ENCODE data around the gene RDH11.
A peak's percentile ranks its signal among the peaks of the same experiment; 100 is the strongest.
"Not testable (repeated sequence)": the region's sequence is repeated elsewhere in the genome, so short reads cannot be mapped to it uniquely, and the experiment has no call there.

RDH11 gene

DNA sequence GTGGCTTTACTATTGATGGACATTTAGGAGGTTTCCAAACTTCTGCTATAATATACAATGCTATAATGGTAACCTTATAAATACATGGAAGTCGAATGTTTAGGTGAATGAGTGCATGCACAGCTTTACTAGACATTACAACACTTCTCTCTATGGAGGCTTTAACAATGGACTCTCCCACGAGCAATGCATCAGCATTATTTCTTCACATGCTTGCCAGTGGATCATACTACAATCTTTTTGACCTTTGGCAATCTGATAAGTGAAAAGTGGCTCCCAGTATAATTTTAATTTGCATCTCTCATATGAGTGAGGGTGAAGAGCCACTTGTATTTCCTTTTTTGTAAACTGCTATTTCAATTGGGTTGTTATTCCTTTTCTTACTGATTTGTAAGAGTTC is 24.3 kb upstream of the RDH11 start:
- DNase-seq (ENCODE audit: low spot score): no peak
- no peak overlapping the region for H3K27ac ChIP-seq
- TF ChIP-seq, protein P1, sequence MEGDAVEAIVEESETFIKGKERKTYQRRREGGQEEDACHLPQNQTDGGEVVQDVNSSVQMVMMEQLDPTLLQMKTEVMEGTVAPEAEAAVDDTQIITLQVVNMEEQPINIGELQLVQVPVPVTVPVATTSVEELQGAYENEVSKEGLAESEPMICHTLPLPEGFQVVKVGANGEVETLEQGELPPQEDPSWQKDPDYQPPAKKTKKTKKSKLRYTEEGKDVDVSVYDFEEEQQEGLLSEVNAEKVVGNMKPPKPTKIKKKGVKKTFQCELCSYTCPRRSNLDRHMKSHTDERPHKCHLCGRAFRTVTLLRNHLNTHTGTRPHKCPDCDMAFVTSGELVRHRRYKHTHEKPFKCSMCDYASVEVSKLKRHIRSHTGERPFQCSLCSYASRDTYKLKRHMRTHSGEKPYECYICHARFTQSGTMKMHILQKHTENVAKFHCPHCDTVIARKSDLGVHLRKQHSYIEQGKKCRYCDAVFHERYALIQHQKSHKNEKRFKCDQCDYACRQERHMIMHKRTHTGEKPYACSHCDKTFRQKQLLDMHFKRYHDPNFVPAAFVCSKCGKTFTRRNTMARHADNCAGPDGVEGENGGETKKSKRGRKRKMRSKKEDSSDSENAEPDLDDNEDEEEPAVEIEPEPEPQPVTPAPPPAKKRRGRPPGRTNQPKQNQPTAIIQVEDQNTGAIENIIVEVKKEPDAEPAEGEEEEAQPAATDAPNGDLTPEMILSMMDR (IDR thresholded peaks at IDR 0.05): no peak
- H3K4me3 ChIP-seq: no peak overlapping the region

DNA sequence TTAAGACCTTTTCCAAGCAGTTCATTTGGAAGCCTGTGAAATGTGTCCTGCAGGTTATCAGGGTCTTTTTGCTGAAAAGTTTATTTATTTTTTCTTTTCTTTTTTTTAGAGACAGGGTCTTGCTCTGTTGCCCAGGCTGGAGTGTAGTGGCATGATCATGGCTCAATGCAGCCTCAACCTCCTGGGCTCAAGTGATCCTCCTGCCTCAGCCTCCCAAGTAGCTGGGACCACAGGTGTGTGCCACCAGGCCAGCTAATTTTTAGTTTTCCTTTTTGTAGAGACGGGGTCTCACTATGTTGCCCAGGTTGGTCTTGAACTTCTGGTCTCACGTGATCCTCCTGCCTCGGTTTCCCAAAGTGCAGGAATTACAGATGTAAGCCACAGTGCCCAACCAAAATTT is 23.8 kb upstream of the RDH11 start:
- not testable (repeated sequence) for H3K27ac ChIP-seq; H3K4me3 ChIP-seq; DNase-seq (ENCODE audit: low spot score)

DNA sequence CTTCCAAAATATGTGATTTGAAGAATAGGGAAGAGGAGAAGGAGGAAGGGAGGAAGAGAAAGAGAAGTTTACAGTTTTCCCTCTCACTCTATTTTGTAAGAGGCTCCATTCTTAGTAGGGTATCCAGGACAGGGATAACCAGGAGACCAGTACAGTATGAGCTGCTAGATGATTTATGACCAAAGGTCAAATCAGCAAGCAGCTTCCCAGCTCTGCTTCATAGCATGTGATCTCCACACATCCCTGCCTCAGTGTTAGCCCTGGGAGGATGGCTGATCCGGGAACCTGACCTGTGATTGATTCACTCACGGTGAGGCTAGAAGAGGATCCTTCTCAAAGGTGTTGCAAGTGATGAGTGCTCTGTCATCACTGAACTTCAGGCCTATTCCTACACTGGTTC is 22.7 kb upstream of the RDH11 start:
- Histone ChIP-seq H3K27ac (no peak overlapping the region), H3K4me3 (no peak overlapping the region)
- no peak for DNase-seq (ENCODE audit: low spot score)
- TF ChIP-seq, protein P1 (IDR thresholded peaks at IDR 0.05): no peak

DNA sequence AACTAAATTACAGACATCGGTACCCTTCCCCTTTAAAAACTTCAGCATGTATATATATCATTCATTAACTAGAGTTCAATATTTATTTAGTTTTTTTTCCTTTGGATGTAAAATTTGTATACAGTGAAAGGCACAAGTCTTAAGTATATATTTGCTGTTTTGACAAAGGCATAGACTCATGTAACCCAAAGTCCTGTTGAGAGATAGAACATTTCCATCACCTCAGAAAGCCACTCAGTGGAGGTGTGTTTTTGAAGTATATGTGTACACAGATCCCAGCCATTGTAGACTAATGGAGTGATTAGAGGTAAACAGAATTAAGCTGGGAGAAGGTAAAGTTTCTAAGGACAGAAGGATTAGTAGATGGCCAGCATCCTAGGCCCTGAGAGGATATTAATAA is 21.5 kb upstream of the RDH11 start:
- TF ChIP-seq, protein P1 (IDR thresholded peaks at IDR 0.05): no peak
- Histone ChIP-seq H3K4me3 (no peak overlapping the region), H3K27ac (no peak overlapping the region)
- no peak for DNase-seq (ENCODE audit: low spot score)

DNA sequence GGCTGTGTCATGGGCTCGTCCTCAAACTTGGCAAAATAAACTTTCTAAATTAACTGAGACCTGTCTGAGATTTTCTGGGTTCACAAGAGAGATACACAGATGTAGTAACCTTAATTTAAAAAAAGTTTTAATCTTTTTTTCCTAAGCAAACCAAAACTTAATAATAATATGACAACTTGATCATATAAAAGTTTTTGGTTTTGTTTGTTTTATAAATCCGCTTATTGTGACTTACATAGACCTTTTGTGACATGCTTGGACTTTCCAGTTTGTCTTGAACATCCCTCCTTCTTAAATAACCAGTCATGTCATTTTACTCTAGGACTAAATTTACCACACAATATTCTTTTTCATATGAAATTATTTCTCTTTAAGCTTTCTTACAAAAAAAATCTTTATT is 14.6 kb upstream of the RDH11 start:
- H3K4me3 ChIP-seq: no peak overlapping the region
- H3K27ac ChIP-seq: no peak overlapping the region
- TF ChIP-seq, protein P1 (IDR thresholded peaks at IDR 0.05): no peak
- DNase-seq (ENCODE audit: low spot score): no peak

DNA sequence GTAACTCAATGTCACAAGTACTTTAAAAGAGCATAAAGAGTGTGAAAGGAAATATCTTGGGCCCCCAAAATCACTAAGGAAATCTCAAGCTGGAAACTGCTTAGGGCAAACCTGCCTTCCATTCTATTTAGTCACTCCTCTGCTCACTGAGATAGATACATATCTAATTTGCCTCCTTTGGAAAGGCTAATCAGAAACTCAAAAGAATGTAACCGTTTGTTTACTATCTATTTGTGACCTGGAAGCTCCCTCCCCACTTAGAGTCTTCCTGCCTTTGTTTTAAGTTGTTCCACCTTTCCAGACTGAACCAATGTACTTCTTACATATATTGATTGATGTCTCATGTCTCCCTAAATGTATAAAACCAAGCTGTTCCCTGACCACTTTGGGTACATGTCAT is 14.2 kb upstream of the RDH11 start:
- not testable (repeated sequence) for H3K4me3 ChIP-seq; DNase-seq (ENCODE audit: low spot score); H3K27ac ChIP-seq

DNA sequence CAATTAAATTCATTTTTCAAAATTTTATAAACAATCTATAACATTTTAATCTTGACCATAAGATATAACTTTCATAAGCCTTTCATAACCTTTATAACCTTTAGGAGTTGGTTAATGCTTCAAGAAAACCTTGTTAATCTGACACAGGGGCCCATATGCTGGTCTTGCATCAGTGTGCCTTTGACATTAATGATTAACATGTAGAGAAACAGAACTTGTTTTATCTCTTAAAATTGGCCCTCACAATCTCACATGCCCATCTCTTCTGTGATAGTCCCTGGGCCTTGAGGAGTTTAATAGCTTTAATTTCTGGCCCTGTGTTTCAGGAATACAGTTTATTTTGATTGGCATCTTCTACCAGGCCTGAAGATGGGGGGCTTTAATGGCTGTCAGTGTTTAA is 13.8 kb upstream of the RDH11 start:
- DNase-seq (ENCODE audit: low spot score); H3K27ac ChIP-seq; H3K4me3 ChIP-seq: not testable (repeated sequence)

DNA sequence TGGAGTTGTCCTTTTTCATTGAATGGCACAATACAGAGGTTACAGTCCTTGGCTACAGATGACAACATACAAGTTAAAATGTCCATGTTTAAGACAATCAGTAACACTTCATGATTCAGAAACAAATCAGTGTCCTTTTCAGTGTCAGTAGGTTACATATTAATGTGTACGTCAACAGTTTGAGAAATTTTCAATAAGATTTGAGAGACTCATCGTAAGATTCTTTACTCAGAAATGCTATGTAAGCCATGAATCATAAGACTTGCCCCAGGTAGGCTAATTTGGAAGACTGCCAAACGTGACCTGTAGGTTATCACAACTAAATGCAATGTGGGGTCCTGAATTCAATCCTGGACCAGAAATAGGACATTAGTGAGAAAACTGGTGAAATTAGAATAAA is 9.6 kb upstream of the RDH11 start:
- DNase-seq (ENCODE audit: low spot score): no peak
- Histone ChIP-seq H3K27ac (no peak overlapping the region), H3K4me3 (no peak overlapping the region)
- TF ChIP-seq, protein P1 (IDR thresholded peaks at IDR 0.05): no peak

DNA sequence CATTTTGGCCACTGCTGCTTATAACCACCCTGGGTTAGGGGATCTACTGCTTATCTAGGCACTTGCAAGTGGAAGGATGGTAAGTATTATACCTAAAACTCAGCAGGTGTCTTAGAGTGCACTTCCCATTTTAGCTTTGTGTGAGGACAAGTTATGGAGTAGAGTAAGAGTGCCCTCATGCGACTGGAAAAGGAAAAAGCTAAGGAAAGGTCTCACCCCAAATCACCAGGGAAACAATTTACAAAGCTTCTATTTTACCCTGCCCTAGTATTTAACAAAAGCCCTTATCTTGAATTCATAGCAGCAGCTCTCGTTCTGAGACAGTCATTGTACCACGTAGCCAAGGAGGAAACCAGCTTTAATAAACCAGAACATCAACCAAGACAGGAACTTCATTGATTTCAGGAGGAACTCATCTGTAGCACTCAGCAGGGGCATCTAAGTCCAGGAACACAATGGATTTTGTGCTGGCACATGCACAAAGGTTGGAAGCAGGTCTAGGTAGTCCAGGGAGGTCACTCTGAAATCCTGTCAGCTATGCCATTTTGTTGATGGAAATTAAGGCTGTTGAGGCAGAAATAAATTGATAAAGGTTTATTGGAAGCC is 9.0 kb upstream of the RDH11 start:
- H3K27ac ChIP-seq: no peak overlapping the region
- TF ChIP-seq, protein P1 (IDR thresholded peaks at IDR 0.05): peak; percentile 63
- no peak for DNase-seq (ENCODE audit: low spot score)

More for the DNA sequence above, 9.0 kb upstream of the RDH11 start:
- H3K4me3 ChIP-seq: no peak overlapping the region

Data from coronary artery (tissue), 2 donors.